Measurements from ENCODE around the gene SLC22A1. TPM values are rescaled to one million over a fixed set of nuclear protein-coding genes. Genes with fewer than 3 reads are reported as not detected.
"Not testable (repeated sequence)": the region's sequence is repeated elsewhere in the genome, so short reads cannot be mapped to it uniquely, and the experiment has no call there.

SLC22A1 gene
- total and polyA plus RNA-seq, 5 donors from 2014 or later = 2.5 TPM; not detected in 4

DNA sequence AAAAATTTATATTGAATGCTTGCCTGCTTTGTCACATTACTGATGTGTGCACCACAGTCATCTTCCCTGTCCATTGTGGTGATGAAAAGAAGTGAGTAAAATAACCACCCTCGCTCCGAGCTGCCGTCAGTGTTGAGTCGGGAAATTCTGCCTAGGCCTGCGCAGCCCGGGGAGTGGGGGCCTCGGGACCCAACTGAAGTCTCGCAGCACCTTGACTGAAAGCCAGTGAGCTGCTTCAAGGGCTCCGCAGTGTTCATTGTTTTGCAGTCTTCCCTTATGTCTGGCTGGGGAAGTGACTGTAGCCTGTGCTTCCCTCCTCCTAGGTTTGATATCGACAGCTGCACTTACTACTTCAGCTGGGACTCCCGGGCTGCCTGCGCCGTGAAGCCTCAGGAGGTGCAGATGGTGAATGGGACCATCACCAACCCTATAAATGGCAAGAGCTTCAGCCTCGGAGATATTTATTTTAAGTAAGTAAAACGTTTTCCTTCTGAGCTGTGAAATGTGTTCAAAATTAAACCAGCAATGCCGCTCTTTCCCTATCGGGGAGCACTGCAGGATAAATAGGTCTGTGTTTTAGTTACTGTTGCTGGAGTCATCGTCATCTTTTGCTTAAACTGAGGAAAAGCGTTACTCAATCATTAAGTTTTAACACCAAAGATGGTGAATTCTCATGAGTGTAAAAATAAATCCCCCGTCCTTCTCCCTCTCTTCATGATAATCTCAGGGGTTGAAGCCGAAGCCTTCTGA lies 32.7 kb upstream of the SLC22A1 start:
- H3K36me3 Mint-ChIP-seq = peaks cover 66% of the 10 kb centered on the region
- H3K36me3 ChIP-seq (ENCODE audit: control insufficient read depth, insufficient read depth, low read length) = peaks cover 95% of the 10 kb centered on the region
- peaks cover 0 to 2% (median 0%) of the 10 kb centered on the region in 4 donors for H3K4me1 Mint-ChIP-seq
- H3K4me1 ChIP-seq (ENCODE audit: control insufficient read depth, insufficient read depth, low read length, poor library complexity, severe bottlenecking) = no peaks in the 10 kb centered on the region
- H3K4me3 ChIP-seq (ENCODE audit: low read depth, low read length) = no peak overlapping the region
- no peaks in the 10 kb centered on the region for H3K9me3 ChIP-seq (ENCODE audit: control insufficient read depth in 2 of 2, low read length in 2 of 2)
- no peaks in the 10 kb centered on the region for H3K27me3 ChIP-seq (ENCODE audit: control insufficient read depth, insufficient read depth, low read length)
- ATAC-seq (ENCODE audit: low read depth in 2 of 2) (no peak), DNase-seq (no peak)
- no peak overlapping the region for H3K27ac ChIP-seq (ENCODE audit: insufficient read depth, low read length, poor library complexity, severe bottlenecking)
- no peak overlapping the region for H3K4me3 Mint-ChIP-seq
- H3K27me3 Mint-ChIP-seq = no peaks in the 10 kb centered on the region
- no peak overlapping the region for H3K27ac Mint-ChIP-seq
- no peaks in the 10 kb centered on the region for H3K9me3 Mint-ChIP-seq

DNA sequence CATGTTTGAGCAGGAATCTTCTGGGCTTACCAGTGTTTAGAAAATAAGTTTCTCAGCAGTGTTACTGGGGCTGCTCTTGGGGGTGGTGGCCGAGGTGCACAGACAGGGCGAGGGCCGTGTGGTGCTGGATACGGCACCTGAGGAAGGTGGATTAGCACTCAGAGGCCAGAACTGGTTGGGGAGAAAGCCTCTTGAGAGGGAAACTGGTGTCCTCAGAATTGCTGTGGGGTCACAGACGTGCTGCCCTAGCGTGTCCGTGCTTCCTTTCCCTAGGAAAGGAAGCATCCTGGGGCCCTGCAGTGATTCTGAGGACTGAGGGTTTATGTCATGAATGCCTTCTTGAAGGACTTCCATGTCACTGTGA lies 32.1 kb upstream of the SLC22A1 start:
- Histone ChIP-seq H3K36me3 (ENCODE audit: control insufficient read depth, insufficient read depth, low read length) (peaks cover 92% of the 10 kb centered on the region), H3K4me1 (ENCODE audit: control insufficient read depth, insufficient read depth, low read length, poor library complexity, severe bottlenecking) (no peaks in the 10 kb centered on the region), H3K9me3 (ENCODE audit: control insufficient read depth in 2 of 2, low read length in 2 of 2) (no peaks in the 10 kb centered on the region), H3K27me3 (ENCODE audit: control insufficient read depth, insufficient read depth, low read length) (no peaks in the 10 kb centered on the region), H3K27ac (ENCODE audit: insufficient read depth, low read length, poor library complexity, severe bottlenecking) (no peak overlapping the region), H3K4me3 (ENCODE audit: low read depth, low read length) (no peak overlapping the region)
- no peak for ATAC-seq (ENCODE audit: low read depth in 2 of 2)
- H3K36me3 Mint-ChIP-seq = peaks cover 63% of the 10 kb centered on the region
- no peak overlapping the region for H3K27ac Mint-ChIP-seq
- H3K9me3 Mint-ChIP-seq = no peaks in the 10 kb centered on the region
- no peaks in the 10 kb centered on the region for H3K27me3 Mint-ChIP-seq
- H3K4me3 Mint-ChIP-seq = no peak overlapping the region
- no peak for DNase-seq
- no peaks in the 10 kb centered on the region for H3K4me1 Mint-ChIP-seq

DNA sequence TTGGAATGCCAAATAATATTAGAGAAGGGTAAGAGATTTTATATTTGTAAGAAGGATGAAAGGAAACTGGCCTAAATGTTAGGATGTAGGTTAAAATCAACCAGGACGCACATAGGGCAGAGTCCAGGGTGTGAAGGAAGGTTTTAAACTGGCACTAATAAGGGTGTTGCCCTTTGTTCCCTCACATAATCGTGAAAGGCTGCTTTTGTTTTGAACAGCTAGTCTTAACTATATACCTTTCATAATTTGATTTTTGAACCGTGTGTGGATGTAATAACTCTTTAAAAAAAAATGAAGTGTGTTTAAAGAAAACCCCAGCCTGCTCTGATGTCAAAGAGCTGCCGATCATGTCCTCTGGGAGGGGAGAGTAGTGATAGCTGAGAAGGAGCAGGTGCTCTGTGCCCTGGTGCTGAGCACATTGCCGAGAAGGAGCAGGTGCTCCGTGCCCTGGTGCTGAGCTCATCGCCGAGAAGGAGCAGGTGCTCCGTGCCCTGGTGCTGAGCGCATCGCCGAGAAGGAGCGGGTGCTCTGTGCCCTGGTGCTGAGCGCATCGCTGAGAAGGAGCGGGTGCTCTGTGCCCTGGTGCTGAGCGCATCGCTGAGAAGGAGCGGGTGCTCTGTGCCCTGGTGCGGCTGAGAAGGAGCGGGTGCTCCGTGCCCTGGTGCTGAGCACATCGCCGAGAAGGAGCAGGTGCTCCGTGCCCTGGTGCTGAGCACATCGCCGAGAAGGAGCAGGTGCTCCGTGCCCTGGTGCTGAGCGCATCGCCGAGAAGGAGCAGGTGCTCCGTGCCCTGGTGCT lies 31.0 kb upstream of the SLC22A1 start:
- not testable (repeated sequence) for H3K4me3 Mint-ChIP-seq; H3K27me3 ChIP-seq (ENCODE audit: control insufficient read depth, insufficient read depth, low read length); H3K27ac ChIP-seq (ENCODE audit: insufficient read depth, low read length, poor library complexity, severe bottlenecking); DNase-seq; H3K4me1 Mint-ChIP-seq; H3K4me3 ChIP-seq (ENCODE audit: low read depth, low read length); H3K9me3 ChIP-seq (ENCODE audit: control insufficient read depth in 2 of 2, low read length in 2 of 2); H3K9me3 Mint-ChIP-seq; H3K27me3 Mint-ChIP-seq; ATAC-seq (ENCODE audit: low read depth in 2 of 2); H3K4me1 ChIP-seq (ENCODE audit: control insufficient read depth, insufficient read depth, low read length, poor library complexity, severe bottlenecking)
- Mint-ChIP-seq H3K27ac (peak overlapping the region in 1 of 3 donors; percentile 25), H3K36me3 (peaks cover 56% of the 10 kb centered on the region)
- peaks cover 88% of the 10 kb centered on the region for H3K36me3 ChIP-seq (ENCODE audit: control insufficient read depth, insufficient read depth, low read length)

DNA sequence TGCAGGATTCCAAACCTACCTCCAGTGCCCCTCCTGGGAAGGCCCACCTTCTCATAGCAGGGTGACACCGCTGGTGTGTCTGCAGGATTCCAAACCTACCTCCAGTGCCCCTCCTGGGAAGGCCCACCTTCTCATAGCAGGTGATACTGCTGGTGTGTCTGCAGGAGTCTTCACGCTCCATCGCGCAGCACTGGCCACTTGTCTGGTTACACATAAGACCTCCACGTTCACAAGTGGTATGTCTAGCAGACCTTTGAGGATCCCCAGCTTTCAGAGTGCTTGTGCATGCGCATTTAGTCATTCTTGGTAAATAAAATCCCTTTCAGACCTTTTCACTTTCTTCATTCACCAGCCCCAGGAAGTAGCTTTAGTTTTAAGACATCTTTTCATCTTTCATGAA lies 29.4 kb upstream of the SLC22A1 start:
- not testable (repeated sequence) for H3K4me1 ChIP-seq (ENCODE audit: control insufficient read depth, insufficient read depth, low read length, poor library complexity, severe bottlenecking); DNase-seq; H3K27me3 ChIP-seq (ENCODE audit: control insufficient read depth, insufficient read depth, low read length); H3K4me3 Mint-ChIP-seq; H3K27ac Mint-ChIP-seq; H3K27me3 Mint-ChIP-seq; H3K4me1 Mint-ChIP-seq; ATAC-seq (ENCODE audit: low read depth in 2 of 2); H3K27ac ChIP-seq (ENCODE audit: insufficient read depth, low read length, poor library complexity, severe bottlenecking); H3K9me3 Mint-ChIP-seq; H3K9me3 ChIP-seq (ENCODE audit: control insufficient read depth in 2 of 2, low read length in 2 of 2); H3K4me3 ChIP-seq (ENCODE audit: low read depth, low read length)
- peaks cover 86% of the 10 kb centered on the region for H3K36me3 ChIP-seq (ENCODE audit: control insufficient read depth, insufficient read depth, low read length)
- peaks cover 59% of the 10 kb centered on the region for H3K36me3 Mint-ChIP-seq

DNA sequence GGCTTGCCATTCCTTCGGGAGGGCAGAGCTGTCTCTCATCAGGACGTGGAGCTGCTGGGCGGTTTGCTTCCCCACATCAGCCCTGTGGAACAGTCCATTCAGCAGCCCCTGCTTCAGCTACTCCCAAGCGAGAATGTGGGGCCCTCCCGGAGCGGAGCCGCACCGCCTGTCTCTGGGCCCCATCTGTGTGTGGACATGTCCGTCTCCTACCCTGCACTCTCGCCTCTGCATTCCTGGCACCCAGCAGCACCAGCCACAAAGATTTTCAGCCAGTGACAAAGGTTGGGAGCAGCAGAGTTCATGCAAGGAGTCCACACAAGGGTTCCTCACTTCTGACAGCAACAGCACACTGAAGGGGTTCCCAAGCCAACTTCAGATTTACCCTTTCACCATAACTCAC lies 29.0 kb upstream of the SLC22A1 start:
- no peak overlapping the region for H3K4me3 ChIP-seq (ENCODE audit: low read depth, low read length)
- Mint-ChIP-seq H3K9me3 (no peaks in the 10 kb centered on the region), H3K4me3 (no peak overlapping the region), H3K27ac (no peak overlapping the region), H3K27me3 (no peaks in the 10 kb centered on the region), H3K36me3 (peaks cover 62% of the 10 kb centered on the region), H3K4me1 (peaks cover 0 to 4% (median 1%) of the 10 kb centered on the region in 4 donors)
- H3K9me3 ChIP-seq (ENCODE audit: control insufficient read depth in 2 of 2, low read length in 2 of 2) = no peaks in the 10 kb centered on the region
- H3K27ac ChIP-seq (ENCODE audit: insufficient read depth, low read length, poor library complexity, severe bottlenecking) = no peak overlapping the region
- peaks cover 87% of the 10 kb centered on the region for H3K36me3 ChIP-seq (ENCODE audit: control insufficient read depth, insufficient read depth, low read length)
- H3K27me3 ChIP-seq (ENCODE audit: control insufficient read depth, insufficient read depth, low read length) = no peaks in the 10 kb centered on the region
- no peak for ATAC-seq (ENCODE audit: low read depth in 2 of 2)
- no peaks in the 10 kb centered on the region for H3K4me1 ChIP-seq (ENCODE audit: control insufficient read depth, insufficient read depth, low read length, poor library complexity, severe bottlenecking)
- no peak for DNase-seq

DNA sequence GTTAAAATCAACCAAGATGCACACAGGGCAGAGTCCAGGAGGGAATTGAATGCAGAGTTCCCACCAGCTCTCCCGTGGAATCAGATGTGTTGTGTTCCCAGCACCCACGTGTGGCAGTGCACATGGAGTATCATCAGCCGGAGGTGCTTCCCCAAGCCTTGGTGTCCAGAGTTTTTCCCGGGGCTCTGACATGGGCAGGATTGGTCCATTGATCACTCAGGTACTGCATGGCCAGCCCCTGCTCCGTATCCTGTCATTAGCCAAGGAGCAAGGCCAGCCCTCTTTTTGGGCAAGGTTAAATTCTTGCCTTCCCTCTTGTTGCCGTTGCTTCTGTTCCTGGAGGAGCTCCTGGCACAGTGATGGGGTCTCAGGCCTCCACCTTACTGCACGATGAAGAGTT lies 28.6 kb upstream of the SLC22A1 start:
- Histone ChIP-seq H3K4me1 (ENCODE audit: control insufficient read depth, insufficient read depth, low read length, poor library complexity, severe bottlenecking) (no peaks in the 10 kb centered on the region), H3K4me3 (ENCODE audit: low read depth, low read length) (no peak overlapping the region), H3K27ac (ENCODE audit: insufficient read depth, low read length, poor library complexity, severe bottlenecking) (no peak overlapping the region), H3K9me3 (ENCODE audit: control insufficient read depth in 2 of 2, low read length in 2 of 2) (no peaks in the 10 kb centered on the region), H3K36me3 (ENCODE audit: control insufficient read depth, insufficient read depth, low read length) (peaks cover 87% of the 10 kb centered on the region), H3K27me3 (ENCODE audit: control insufficient read depth, insufficient read depth, low read length) (no peaks in the 10 kb centered on the region)
- H3K4me3 Mint-ChIP-seq = no peak overlapping the region
- ATAC-seq (ENCODE audit: low read depth in 2 of 2) = no peak
- H3K27me3 Mint-ChIP-seq = no peaks in the 10 kb centered on the region
- H3K36me3 Mint-ChIP-seq = peaks cover 63% of the 10 kb centered on the region
- no peaks in the 10 kb centered on the region for H3K9me3 Mint-ChIP-seq
- H3K4me1 Mint-ChIP-seq = peaks cover 0 to 4% (median 1%) of the 10 kb centered on the region in 4 donors
- no peak overlapping the region for H3K27ac Mint-ChIP-seq
- DNase-seq = no peak

DNA sequence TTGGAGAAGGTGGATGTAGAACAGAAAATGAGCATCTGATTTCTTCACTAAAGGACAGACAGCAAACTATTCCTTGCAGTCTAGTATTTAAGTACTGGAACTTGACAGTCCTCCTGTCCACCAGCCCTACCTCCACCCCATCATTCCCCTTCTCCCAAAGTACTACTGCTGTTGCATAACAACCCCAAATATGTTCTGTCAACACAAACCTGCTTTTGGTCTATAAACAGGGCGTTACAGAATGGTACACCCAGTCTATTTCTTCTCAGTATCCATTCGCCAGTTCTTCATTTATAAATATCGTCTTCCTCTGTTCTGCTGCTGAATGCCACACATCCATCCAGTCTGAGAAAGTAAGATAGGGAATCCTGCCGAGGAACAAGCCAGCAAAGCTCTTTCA lies 27.7 kb upstream of the SLC22A1 start:
- no peaks in the 10 kb centered on the region for H3K9me3 Mint-ChIP-seq
- no peaks in the 10 kb centered on the region for H3K9me3 ChIP-seq (ENCODE audit: control insufficient read depth in 2 of 2, low read length in 2 of 2)
- H3K4me1 Mint-ChIP-seq = peaks cover 0 to 4% (median 2%) of the 10 kb centered on the region in 4 donors
- ATAC-seq (ENCODE audit: low read depth in 2 of 2) (no peak), DNase-seq (no peak)
- H3K36me3 ChIP-seq (ENCODE audit: control insufficient read depth, insufficient read depth, low read length) = peaks cover 85% of the 10 kb centered on the region
- H3K27ac ChIP-seq (ENCODE audit: insufficient read depth, low read length, poor library complexity, severe bottlenecking) = no peak overlapping the region
- no peaks in the 10 kb centered on the region for H3K4me1 ChIP-seq (ENCODE audit: control insufficient read depth, insufficient read depth, low read length, poor library complexity, severe bottlenecking)
- peak overlapping the region in 1 of 3 donors; percentile 83 for H3K27ac Mint-ChIP-seq
- no peak overlapping the region for H3K4me3 ChIP-seq (ENCODE audit: low read depth, low read length)
- H3K4me3 Mint-ChIP-seq = no peak overlapping the region
- peaks cover 65% of the 10 kb centered on the region for H3K36me3 Mint-ChIP-seq
- no peaks in the 10 kb centered on the region for H3K27me3 ChIP-seq (ENCODE audit: control insufficient read depth, insufficient read depth, low read length)
- no peaks in the 10 kb centered on the region for H3K27me3 Mint-ChIP-seq

All from CD4-positive, CD25-positive, alpha-beta regulatory T cell (primary cell).